Hepatocyte (in vitro differentiated cells): Measurements from ENCODE around the gene TH. TPM values are rescaled to one million over a fixed set of nuclear protein-coding genes. Genes with fewer than 3 reads are reported as not detected.
A peak's percentile ranks its signal among the peaks of the same experiment; 100 is the strongest.

Experiments used
- DNase-seq: peaks from one replicate; pipeline ENCODE4 v3.0.0-alpha.2; 2016; ENCODE audit warnings: low spot score
- H2AFZ ChIP-seq: fragments of 200-600 bp; sonication (generic); 2 replicates; pipeline ENCODE4 v1.6.0; 2016; ENCODE audit warnings: antibody characterized with exemption, mild to moderate bottlenecking
- H3K27ac ChIP-seq: fragments of 200-600 bp; sonication (generic); 2 replicates; pipeline ENCODE4 v1.5.1; 2016; ENCODE audit warnings: mild to moderate bottlenecking
- H3K27me3 ChIP-seq: fragments of 200-600 bp; sonication (generic); 2 replicates; pipeline ENCODE4 v1.6.1; 2016
- H3K36me3 ChIP-seq: fragments of 200-600 bp; sonication (generic); replicated peaks from 2 replicates; pipeline ENCODE4 v1.5.1; 2016; ENCODE audit warnings: low read depth; ENCODE audit not compliant: insufficient read depth
- H3K4me1 ChIP-seq: fragments of 200-600 bp; sonication (generic); 2 replicates; pipeline ENCODE4 v1.5.1; 2016; ENCODE audit warnings: mild to moderate bottlenecking, moderate library complexity; ENCODE audit not compliant: insufficient read depth
- H3K4me2 ChIP-seq: fragments of 200-600 bp; sonication (generic); 2 replicates; pipeline ENCODE4 v1.6.0; 2016
- H3K4me3 ChIP-seq: fragments of 200-600 bp; sonication (generic); 2 replicates; pipeline ENCODE4 v1.5.1; 2016; ENCODE audit warnings: mild to moderate bottlenecking
- H3K79me2 ChIP-seq: fragments of 200-600 bp; sonication (generic); 2 replicates; pipeline ENCODE4 v1.6.0; 2017; ENCODE audit warnings: mild to moderate bottlenecking
- H3K9me2 ChIP-seq: fragments of 200-600 bp; sonication (generic); replicated peaks from 2 replicates; pipeline ENCODE4 v1.6.0; 2017; ENCODE audit warnings: mild to moderate bottlenecking; ENCODE audit not compliant: insufficient read depth
- H3K9me3 ChIP-seq: fragments of 200-600 bp; sonication (generic); 2 replicates; pipeline ENCODE4 v1.5.1; 2016; ENCODE audit warnings: low read depth, mild to moderate bottlenecking
- H4K20me1 ChIP-seq: fragments of 200-600 bp; sonication (generic); 2 replicates; pipeline ENCODE4 v1.6.0; 2016; ENCODE audit warnings: mild to moderate bottlenecking; ENCODE audit not compliant: insufficient read depth, poor library complexity, severe bottlenecking
- CTCF ChIP-seq: fragments of 200-600 bp; sonication (generic); IDR thresholded peaks from 2 replicates; pipeline ENCODE4 v1.5.1; 2016; ENCODE audit warnings: antibody characterized with exemption, mild to moderate bottlenecking; ENCODE audit not compliant: poor library complexity
- EZH2 ChIP-seq: fragments of 200-600 bp; sonication (generic); IDR thresholded peaks from 2 replicates; pipeline ENCODE4 v1.6.1; 2016; ENCODE audit warnings: antibody characterized with exemption, mild to moderate bottlenecking, borderline replicate concordance
- EZH2phosphoT487 ChIP-seq: fragments of 200-600 bp; sonication (generic); IDR thresholded peaks from one replicate; pipeline ENCODE4 v1.6.1; 2018; ENCODE audit warnings: antibody characterized with exemption, mild to moderate bottlenecking, low read depth, moderate library complexity; ENCODE audit not compliant: unreplicated experiment, severe bottlenecking
- WGBS: methylation state at CpG from one replicate; pipeline ENCODE4 v1.1.6; 2016; ENCODE audit warnings: low lambda C conversion rate; ENCODE audit errors: missing lambda C conversion rate; 5-methylcytosine and 5-hydroxymethylcytosine counted together
- polyA plus RNA-seq: library from polyadenylated mRNA; unstranded; fragments of >200 nt; fragmentation: Nextera tagmentation; extraction: Ambion mirVana; gene quantifications from 2 replicates; pipeline ENCODE4 v1.2.1, GENCODE V29; 2016
- total RNA-seq: library from RNA; depleted of rRNA; stranded (reverse); fragments of >200 nt; gene quantifications from 2 replicates; pipeline ENCODE4 v1.2.3, GENCODE V29; 2014

TH gene
- total and polyA plus RNA-seq, 2 experiments from 2014 or later = 2.6 to 15.3 TPM

GRCh38 chr11:2158296-2158737 is 13.3 kb downstream of the TH start:
- no peaks in the 10 kb centered on the region for H3K27me3 ChIP-seq
- no peaks in the 10 kb centered on the region for H4K20me1 ChIP-seq
- no peak overlapping the region for H3K4me3 ChIP-seq
- no peaks in the 10 kb centered on the region for H3K9me3 ChIP-seq
- no peaks in the 10 kb centered on the region for H3K9me2 ChIP-seq
- no peaks in the 10 kb centered on the region for H3K4me1 ChIP-seq
- H3K27ac ChIP-seq = no peak overlapping the region
- H2AFZ ChIP-seq = no peak overlapping the region
- H3K4me2 ChIP-seq = no peak overlapping the region
- DNase-seq = no peak
- no peaks in the 10 kb centered on the region for H3K79me2 ChIP-seq
- WGBS = 86% methylated on average over 8 of the region's 13 CpGs
- no peaks in the 10 kb centered on the region for H3K36me3 ChIP-seq
- no peak for TF ChIP-seq EZH2phosphoT487
- TF ChIP-seq EZH2 = no peak
- TF ChIP-seq CTCF = no peak

- no peak for DNase-seq
- Histone ChIP-seq H3K9me3 (no peaks in the 10 kb centered on the region), H3K4me2 (no peak overlapping the region), H3K9me2 (no peaks in the 10 kb centered on the region), H4K20me1 (no peaks in the 10 kb centered on the region), H3K79me2 (no peaks in the 10 kb centered on the region), H3K36me3 (no peaks in the 10 kb centered on the region), H3K27ac (no peak overlapping the region), H2AFZ (no peak overlapping the region), H3K4me3 (no peak overlapping the region), H3K4me1 (no peaks in the 10 kb centered on the region), H3K27me3 (no peaks in the 10 kb centered on the region)
- TF ChIP-seq EZH2 (no peak), CTCF (no peak), EZH2phosphoT487 (no peak)
- 83% methylated on average over 18 of the region's 18 CpGs for WGBS
Observed at GRCh38 chr11:2157294-2158040, 14.1 kb downstream of the TH start.

DNA sequence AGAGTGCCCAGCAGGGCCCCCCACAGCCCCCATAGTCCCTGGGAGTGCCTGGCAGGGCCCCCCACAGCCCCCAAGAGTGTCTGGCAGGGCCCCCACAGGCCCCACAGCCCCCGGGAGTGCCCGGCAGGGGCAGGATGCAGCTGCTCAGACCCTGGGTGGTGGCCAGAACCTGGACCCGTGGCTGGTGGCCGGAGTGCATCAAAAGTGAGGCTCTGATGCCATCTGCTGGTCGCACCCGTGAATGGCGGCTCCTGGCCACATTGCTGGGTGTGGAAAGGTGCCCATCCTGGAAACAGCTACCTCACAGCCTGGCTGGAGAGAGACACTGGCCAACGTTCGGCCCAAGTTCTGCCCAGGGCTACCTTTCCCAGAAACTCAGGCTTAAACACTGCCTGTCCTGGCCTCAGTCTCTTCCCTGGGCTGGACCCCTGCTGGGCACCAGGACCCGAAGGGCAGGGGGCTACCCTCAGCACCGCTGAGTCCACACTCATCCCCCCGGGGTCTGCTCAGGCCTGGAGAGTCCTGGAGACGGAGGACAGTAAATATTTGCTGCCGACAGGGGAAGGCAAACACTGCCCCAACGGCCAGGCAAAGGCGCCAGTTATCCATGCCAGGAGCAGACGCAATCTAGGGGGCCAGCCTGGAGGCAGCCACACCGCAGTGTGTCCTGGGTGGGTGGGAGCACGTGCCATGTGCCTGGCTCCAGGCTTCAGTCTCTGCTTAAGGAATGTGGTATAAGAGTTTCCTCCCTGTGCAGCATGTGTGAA is 15.0 kb downstream of the TH start:
- Histone ChIP-seq H3K9me2 (no peaks in the 10 kb centered on the region), H3K4me2 (no peak overlapping the region), H3K79me2 (no peaks in the 10 kb centered on the region), H3K9me3 (no peaks in the 10 kb centered on the region), H3K27me3 (no peaks in the 10 kb centered on the region), H3K36me3 (no peaks in the 10 kb centered on the region), H3K27ac (no peak overlapping the region), H3K4me1 (no peaks in the 10 kb centered on the region), H4K20me1 (no peaks in the 10 kb centered on the region), H3K4me3 (no peak overlapping the region), H2AFZ (no peak overlapping the region)
- no peak for TF ChIP-seq EZH2
- peak; percentile 93 for TF ChIP-seq CTCF
- 42% methylated on average over 17 of the region's 19 CpGs for WGBS
- DNase-seq = peak; percentile 88
